Fibroblast of pulmonary artery (primary cell): ENCODE results near the gene HSPG2.
"Not testable (repeated sequence)": the region's sequence is repeated elsewhere in the genome, so short reads cannot be mapped to it uniquely, and the experiment has no call there.

Source experiments
- DNase-seq: peaks from one replicate; pipeline ENCODE4 v3.0.0-alpha.2; 2010; ENCODE audit warnings: low read depth
- H3K4me3 ChIP-seq: replicated peaks from 2 replicates; pipeline ENCODE4 v1.5.1; 2011; ENCODE audit warnings: low read depth, mild to moderate bottlenecking, control low read depth, low read length, moderate library complexity
- TF ChIP-seq, protein P1 (sequence below): IDR thresholded peaks from 2 replicates; pipeline ENCODE4 v1.5.1; 2011; ENCODE audit warnings: mild to moderate bottlenecking, control low read depth, low read length, inconsistent platforms; ENCODE audit errors: missing control alignments

HSPG2 gene

GRCh38 chr1:21781815-21782348 lies 155.2 kb downstream of the HSPG2 start:
- H3K4me3 ChIP-seq, result peak overlapping the region; percentile 90
- DNase-seq, result peak; percentile 67
- TF ChIP-seq, protein P1, sequence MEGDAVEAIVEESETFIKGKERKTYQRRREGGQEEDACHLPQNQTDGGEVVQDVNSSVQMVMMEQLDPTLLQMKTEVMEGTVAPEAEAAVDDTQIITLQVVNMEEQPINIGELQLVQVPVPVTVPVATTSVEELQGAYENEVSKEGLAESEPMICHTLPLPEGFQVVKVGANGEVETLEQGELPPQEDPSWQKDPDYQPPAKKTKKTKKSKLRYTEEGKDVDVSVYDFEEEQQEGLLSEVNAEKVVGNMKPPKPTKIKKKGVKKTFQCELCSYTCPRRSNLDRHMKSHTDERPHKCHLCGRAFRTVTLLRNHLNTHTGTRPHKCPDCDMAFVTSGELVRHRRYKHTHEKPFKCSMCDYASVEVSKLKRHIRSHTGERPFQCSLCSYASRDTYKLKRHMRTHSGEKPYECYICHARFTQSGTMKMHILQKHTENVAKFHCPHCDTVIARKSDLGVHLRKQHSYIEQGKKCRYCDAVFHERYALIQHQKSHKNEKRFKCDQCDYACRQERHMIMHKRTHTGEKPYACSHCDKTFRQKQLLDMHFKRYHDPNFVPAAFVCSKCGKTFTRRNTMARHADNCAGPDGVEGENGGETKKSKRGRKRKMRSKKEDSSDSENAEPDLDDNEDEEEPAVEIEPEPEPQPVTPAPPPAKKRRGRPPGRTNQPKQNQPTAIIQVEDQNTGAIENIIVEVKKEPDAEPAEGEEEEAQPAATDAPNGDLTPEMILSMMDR, result no peak

DNA sequence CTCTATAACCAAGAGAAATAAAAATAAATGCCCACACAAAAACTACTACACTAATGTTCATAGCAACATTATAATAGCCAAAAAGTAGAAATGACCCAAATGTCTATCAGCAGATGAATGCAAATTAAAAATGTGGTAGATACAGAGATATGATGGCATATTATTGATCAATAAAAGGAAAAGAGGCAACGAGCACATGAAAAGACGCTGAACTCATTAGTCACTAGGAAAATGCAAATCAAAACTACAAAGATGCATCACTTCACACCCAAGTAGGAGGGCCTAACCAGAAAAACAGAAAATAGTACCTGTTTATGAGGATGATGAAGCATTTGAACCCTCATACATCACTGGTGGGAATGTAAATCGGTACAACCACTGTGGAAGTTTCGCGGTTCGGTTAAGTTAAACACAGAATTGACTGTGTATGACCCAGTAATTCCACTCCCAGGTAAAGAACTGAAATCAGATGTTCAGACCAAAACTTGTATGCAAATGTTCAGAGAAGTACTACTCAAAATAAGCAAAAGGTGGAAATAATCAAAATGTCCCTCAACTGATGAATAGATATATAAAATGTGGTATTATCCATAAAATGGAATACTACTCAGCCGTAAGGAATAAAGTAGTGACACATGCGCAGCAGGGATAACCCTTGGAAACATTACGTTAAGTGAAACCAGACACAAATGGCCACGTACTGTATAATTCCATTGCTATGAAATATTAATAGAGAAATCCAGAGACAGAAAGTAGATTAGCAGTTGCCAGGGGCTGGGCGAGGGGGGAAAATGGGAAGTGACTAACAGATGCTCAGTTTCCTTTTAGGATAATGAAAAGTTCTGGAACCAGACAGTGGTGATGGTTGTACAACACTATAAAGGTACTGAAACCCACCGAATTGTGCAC lies 157.2 kb downstream of the HSPG2 start:
- TF ChIP-seq, protein P1, result no peak
- H3K4me3 ChIP-seq, result peak overlapping the region; percentile 19
- peak; percentile 25 for DNase-seq

DNA sequence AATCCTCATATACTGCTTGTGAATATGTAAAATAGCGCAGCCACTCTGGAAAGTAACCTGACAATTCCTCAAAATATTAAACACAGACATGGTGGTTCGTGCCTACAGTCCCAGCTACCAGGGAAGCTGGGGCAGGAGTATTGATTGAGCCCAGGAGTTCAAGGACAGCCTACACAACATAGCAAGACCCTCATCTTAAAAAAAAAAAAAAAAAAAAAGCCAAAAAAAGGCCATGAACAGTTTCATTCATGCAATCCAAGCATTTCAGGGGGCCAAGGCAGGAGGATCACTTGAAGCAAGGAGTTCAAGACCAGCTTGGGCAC lies 158.7 kb downstream of the HSPG2 start:
- TF ChIP-seq, protein P1, result no peak
- no peak overlapping the region for H3K4me3 ChIP-seq
- no peak for DNase-seq

- not testable (repeated sequence) for H3K4me3 ChIP-seq, DNase-seq
These were observed 160.2 kb downstream of the HSPG2 start for GRCh38 chr1:21776925-21777324.

DNA sequence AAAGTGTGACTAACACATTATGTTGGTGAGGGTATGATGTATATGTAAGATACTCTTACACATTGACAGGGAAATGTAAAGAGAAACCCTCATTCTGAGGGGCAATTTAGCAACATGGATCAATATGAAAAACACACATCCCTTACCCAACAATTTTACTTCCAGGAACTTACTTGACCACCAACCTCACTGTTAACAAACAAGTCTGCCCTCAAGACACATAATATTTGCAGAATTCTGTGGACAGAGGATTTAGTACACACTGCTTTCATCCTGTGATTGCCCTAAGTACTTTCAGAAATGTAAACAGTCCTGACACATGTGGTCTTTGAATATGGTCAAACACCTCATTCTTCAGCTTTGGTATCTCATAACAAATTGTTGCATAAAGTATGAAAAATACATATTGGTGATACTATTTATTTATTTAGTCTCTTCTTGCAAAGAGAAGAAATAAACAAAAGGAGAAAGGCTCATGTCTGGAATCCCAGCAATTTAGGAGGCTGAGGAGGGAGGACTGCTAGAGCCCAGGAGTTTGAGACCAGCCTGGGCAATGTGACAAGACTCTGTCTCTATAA lies 161.0 kb downstream of the HSPG2 start:
- TF ChIP-seq, protein P1, result no peak
- no peak overlapping the region for H3K4me3 ChIP-seq
- DNase-seq, result no peak

- no peak overlapping the region for H3K4me3 ChIP-seq
- TF ChIP-seq, protein P1, result no peak
- no peak for DNase-seq
These were observed 161.6 kb downstream of the HSPG2 start for GRCh38 chr1:21775550-21775914.

- TF ChIP-seq, protein P1, result no peak
- no peak overlapping the region for H3K4me3 ChIP-seq
- DNase-seq, result no peak
These were observed 162.1 kb downstream of the HSPG2 start for GRCh38 chr1:21774835-21775549.
